ENCODE data around the gene CXCR3.
"Not testable (repeated sequence)": the region's sequence is repeated elsewhere in the genome, so short reads cannot be mapped to it uniquely, and the experiment has no call there.

CXCR3 gene

DNA sequence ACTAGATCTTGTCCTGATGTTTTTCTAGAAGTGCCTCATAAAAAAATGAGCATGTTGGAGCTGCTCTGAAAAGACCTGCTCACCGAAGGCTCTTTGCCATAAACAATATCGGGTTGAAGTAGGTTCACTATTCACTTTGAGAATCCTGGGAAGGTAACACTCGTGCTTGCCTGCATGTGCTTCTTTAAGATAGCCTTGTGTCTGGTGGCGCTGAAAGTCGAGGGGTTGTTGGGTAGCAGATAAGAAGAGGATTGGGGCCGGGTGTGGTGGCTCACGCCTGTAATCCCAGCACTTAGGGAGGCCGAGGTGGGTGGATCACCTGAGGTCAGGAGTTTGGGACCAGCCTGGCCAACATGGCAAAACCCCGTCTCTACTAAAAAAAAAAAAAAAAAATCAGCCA, 6.6 kb downstream of the CXCR3 start:
- not testable (repeated sequence) for DNase-seq (ENCODE audit: low read depth in 3 of 3)

DNA sequence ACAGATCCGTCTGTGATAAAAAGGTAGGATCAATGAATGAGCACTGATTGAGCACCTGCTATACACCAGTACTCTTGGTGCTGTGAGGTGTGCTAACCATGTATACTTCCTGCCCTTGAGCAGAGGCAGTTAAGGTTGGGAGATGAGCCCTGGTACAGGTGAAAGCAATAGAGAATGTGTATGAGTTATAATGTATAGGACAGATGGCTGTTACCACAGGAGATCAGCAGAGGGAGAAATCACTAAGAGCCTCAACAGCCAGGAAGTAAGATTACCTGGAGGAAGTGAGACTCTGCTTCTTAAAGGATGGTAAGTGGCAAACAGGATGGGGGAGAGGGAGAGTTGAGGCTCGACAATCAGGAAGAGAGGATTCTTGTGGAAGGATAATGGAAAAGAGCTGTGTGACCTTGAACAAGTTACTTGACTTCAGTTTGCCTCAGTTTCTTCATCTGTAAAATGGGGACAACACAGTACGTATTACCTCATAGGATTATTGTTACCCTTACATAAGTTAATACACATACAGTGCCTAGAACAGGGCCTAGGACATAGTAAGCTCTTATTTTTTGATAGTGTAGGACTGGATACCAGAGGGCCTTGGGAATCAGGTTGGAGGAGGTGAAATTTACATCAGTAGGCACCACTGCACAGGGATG, 9.1 kb downstream of the CXCR3 start:
- DNase-seq (ENCODE audit: low read depth in 3 of 3), result no peak

DNA sequence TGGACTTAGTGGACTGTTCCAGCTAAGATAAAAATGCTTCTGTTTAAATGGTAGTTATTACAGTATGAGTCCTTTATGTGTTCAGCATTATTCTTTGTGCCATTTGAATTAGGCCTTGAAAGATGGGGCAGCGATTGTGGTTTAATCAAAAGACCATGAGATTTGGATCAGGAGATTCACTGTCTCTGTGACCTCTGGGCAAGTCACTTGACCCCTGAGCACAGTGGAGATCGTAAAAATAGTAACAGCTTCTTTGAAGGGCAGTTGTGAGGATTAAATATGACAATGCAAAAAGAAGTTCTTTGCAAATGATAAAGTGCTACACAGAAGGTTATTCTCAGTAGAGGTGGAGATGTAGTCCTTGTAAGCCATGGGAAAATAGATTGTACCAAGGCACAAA, 10.8 kb downstream of the CXCR3 start:
- DNase-seq (ENCODE audit: low read depth in 3 of 3), result no peak

DNA sequence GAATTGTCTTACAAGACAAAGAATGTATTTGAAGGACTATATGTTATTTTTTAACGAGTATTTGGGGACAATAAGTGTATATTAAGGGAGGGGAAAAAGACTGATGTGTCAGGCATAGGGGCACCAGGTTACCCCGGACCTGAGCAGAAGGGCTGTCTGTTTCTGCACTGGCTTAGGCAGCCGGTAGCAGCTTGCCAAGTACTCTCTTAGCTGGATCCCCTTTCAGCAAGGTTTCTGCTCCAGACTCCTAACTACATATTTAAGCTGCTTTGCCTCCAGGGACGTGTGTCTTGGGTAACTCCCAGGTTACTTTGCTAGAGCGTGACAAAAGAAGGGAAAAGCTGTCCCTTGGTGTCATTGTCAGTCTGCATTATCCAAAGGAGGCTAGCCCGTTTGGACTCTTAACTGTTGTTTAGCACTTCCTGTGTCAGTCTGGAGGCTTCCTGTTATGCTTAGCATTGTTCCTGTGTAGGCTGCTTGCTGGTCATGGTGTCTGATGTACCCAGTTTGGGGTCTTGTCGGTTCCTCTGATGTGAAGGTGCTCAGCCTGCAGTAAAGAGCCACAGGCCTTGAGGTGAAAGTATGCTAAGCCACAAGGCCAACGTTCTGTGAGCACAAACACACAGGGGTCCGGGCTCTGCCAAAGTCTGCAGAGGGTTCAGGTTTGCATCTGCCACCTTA, 11.6 kb downstream of the CXCR3 start:
- DNase-seq (ENCODE audit: low read depth in 3 of 3), result no peak

DNA sequence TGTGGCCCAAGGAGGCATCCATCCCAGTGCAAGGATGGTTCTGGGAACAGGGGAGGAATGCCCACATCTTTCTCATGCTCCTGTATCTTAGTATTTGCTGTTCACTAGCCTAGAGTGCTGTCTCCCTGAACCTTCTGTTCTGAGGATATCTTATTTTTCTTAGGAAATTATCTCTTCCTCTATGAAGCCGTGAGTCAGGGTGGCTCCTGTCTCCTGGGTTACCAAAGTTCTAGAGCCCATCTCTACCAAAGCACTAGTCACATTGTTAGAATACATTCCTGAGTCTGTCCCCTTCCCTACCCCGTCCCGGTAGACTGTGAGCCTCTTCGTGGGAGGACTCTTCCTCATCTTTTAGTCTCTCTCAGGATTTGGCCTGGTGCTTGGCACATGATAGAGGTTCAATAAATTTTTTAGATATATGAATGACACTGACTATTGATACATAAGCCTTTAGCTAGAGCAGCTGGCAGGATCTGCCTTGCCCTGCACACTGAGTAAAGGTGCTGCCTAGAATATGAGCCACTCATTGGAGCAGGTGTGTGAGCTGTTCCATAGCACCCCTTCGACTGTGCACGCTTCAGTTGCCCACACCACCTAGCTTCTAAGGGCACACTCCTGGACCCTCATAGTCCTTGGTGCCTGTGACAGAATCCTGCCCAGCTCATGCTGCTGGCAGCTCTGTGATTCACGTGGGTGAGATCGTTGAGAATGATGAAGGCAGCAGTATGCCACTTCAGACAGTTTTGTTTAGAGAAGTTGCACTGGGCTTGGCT, 13.3 kb downstream of the CXCR3 start:
- no peak for DNase-seq (ENCODE audit: low read depth in 3 of 3)

DNA sequence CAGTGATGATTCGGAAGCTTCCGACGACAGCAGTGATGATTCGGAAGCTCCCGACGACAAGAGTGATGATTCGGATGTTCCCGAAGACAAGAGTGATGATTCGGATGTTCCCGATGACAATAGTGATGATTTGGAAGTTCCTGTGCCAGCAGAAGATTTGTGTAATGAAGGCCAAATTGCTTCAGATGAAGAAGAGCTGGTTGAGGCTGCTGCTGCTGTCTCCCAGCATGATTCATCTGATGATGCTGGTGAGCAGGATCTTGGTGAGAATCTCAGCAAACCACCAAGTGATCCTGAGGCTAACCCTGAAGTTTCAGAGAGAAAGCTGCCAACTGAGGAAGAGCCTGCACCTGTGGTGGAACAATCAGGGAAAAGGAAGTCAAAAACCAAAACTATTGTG, 14.2 kb downstream of the CXCR3 start:
- no peak for DNase-seq (ENCODE audit: low read depth in 3 of 3)

DNA sequence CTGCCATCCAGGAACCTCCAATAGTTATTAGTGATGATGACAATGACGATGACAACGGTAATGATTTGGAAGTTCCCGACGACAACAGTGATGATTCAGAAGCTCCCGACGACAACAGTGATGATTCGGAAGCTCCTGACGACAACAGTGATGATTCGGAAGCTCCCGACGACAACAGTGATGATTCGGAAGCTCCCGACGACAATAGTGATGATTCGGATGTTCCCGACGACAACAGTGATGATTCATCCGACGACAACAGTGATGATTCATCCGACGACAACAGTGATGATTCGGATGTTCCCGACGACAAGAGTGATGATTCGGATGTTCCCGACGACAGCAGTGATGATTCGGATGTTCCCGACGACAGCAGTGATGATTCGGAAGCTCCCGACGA, 14.7 kb downstream of the CXCR3 start:
- DNase-seq (ENCODE audit: low read depth in 3 of 3), result no peak

DNA sequence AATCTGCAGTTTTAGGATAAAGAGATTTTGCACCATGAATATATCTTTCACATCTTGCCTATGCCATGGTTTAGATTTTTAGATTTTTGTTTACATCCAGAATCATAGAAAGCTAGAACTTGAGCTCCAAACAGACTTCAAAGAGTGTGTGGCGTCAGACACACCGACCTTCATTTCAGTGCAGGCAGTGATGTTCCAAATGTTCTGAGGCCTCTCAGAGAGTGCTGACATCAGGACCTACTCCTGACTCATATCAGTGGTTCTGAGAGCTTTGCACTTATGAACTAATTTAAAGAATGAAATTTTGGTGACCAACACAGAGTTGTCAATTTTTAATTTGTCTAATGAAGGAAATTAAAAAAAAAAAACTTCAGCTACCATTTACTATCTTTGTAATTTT, 18.3 kb downstream of the CXCR3 start:
- DNase-seq (ENCODE audit: low read depth in 3 of 3), result no peak

DNA sequence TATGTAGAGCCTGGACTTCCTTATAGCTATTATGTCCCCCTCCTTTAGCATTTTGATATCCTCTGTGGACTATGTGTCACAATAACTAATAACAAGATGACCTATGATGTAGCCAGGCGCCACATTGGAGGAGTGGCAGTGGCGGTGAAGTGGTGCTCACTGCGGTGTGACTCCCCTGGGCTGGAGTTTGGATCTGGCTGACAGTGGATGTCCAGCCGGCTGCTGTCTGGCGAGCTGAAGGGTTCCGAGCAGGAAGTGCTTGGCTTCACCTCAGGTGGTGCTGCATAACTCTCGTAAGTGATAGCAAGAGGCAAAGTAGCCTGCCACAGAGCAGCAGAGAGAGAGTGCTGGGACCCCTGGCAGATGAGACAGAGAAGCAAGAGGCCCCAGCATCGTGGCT, 25.1 kb downstream of the CXCR3 start:
- not testable (repeated sequence) for DNase-seq (ENCODE audit: low read depth in 3 of 3)

DNA sequence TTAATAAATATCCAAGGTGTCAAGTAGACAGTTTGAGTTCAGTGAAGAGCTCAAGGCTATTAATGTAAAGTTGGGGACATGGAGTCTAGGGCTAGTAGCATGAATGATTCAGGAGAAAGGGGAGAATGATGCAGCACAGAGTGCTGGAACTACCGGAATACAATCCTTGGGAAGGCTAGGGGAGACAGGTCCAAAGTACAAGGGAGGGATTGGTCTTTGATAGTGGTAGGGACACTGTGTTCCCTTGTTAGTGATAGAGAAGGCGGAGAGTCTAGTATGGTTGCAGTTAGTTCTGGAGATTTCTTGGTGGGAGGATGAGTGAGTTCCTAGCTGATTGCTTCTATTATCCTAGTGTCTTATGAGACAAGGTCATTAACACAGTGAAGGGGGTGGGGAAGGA, 31.4 kb downstream of the CXCR3 start:
- no peak for DNase-seq (ENCODE audit: low read depth in 3 of 3)

DNA sequence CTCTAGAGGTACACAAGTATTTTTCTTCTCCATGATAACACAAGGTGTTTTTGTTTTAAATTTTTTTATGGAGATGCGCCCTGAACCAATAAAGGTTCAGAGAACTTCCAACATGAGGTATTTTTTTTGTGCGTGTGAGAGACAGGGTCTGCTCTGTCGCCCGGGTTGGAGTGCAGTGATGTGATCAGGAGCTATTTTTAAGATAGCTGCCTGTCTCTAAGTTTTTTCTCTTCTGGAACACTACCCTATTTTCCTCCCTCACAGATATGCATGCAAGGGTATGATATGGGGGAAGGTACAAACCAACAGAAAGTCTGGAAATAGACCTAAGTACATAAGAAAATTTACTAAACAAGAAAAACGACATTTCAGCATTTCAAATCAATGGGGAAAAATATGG, 37.1 kb downstream of the CXCR3 start:
- no peak for DNase-seq (ENCODE audit: low read depth in 3 of 3)

DNA sequence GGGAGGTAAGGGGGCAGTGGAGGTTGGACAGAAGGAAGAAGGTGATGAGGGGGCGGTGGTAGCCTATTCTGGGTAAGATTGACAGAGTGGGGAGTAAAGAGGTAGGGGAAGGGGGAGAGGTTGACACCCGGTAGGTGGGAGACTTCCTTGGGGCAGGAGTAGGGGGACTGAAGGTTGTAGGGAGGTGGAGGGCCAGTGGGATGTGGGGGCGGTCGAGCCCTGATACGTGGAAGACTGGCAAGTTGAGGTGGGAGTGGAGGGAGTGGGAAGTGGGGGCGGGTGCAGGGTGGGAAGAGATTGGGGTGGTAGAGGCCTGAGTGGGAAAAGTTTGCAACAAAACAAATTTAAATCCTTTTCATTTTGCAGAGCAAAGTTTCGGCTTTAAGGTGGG, 38.3 kb downstream of the CXCR3 start:
- DNase-seq (ENCODE audit: low read depth in 3 of 3), result no peak

DNA sequence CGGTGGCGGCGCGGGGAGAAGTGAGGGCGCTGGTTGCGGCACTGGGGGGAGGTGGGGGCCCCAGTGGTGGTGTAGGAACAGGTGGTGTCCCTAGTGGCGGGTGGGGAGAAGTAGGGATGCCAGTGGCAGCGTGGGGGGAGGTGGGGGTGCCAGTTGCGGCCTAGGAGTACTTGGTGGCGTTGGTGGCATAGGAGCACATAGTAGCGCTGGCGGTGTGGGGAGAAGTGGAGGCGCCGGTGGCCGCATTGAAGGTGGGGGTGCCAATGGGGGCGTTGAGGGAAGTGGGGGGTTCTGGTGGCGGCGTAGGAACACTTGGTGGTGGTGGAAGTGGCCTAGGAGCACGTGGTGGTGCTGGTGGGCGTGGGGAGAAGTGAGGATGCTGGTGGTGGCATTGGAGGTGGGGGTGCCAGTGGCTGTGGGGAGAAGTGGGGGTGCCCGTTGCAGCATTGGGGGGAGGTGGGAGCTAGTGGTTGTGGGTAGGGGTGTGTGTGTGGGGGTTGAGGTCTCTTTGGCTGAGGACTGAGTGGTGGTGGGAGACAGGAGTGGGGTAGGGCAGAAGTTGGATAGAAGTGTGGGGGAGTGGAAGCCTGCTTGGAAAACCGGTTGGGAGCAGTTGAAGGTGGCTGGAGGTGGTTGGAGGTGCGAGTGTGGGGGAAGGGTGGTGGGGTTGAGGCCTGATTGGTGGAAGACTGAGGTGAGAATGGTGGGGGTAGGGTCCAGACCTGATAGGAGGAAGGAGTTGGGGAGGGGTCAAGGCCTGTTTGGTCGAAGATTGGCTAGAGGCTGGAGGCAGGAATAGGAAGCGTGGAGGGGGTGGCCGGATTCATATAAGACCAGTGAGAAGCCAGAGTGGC, 38.9 kb downstream of the CXCR3 start:
- DNase-seq (ENCODE audit: low read depth in 3 of 3), result no peak

DNA sequence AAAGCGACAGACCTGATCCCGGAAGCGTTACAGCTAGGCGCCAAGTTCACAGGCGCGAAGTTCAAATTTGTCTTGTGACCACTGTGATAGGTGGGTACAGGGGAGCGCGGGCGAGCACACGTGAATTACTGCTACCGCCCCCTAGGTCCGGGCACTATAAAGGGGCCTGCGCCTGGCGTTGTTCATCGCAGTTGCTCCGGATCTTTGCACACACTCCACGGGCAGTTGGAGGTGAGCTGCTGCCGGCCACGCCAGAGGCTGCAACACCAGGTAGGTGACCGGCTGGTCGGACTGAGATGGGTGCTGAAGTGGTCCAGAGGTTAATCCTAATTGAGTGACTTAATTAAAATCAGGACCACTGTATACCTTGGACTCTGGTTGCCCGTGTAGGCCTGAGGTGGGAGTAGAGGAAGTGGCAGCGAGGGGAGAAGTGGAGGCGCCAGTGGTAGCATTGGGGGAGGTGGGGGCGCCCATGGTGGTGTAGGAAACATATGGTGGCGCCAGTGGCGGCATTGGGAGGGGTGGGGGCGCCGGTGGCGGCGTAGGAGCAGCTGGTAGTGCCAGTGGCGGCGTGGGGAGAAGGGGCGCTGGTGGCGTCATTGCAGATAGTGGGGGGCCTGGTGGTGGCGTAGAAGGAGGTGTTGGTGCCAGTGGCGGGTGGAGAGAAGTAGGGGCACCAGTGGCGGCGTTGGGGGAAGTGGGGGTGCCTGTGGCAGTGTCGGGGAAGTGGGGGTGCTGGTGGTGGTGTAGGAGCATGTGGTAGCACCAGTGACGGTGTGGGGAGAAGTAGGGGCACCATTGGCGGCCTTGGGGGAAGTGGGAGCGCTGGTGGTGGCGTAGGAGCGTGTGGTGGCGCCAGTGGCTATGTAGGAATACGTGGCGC, 39.8 kb downstream of the CXCR3 start, which contains the start of gene GCNA:
GCNA (plus strand) TSS at position 185 of the 883 bp plus-strand sequence. CDS start 2,385 bp downstream, outside the sequence.
- no peak for DNase-seq (ENCODE audit: low read depth in 3 of 3)

DNA sequence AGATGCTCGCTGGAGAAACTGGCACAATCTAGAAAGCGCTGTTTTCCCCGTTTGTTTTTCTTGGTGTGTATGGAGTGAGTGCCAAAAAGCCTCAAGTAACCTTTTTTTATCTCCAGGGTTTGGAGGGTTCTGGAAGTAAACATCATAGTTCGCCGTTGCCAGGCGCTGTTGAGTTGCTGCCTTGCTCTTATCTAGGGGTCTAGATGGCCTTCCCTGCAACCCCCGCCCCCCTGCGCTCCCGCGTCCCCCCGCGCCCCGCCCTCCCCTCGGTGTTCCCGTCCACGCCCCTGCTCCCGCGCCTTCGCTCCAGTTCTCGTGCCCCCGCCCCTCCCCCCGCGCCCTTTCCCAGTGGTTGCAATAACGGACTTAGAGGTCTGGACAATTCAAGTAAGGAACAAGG, 40.6 kb downstream of the CXCR3 start:
- DNase-seq (ENCODE audit: low read depth in 3 of 3), result no peak

DNA sequence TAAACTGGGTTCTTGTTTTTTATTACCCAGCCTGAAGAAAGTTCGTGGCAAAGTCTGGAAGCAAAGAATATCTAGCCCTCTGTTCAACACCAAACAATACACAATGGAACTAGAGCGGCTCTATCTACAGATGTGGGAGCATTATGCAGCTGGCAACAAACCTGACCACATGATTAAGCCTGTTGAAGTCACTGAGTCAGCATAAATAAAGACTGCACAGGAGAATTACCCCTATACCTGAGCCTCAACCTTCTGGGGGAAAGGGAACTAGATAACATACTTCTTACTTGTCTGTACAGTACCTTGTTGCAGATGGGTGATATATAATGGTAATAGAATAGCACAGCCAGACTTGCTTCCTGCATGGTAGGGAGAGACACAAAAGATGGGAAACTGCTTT, 44.7 kb downstream of the CXCR3 start:
- no peak for DNase-seq (ENCODE audit: low read depth in 3 of 3)

DNA sequence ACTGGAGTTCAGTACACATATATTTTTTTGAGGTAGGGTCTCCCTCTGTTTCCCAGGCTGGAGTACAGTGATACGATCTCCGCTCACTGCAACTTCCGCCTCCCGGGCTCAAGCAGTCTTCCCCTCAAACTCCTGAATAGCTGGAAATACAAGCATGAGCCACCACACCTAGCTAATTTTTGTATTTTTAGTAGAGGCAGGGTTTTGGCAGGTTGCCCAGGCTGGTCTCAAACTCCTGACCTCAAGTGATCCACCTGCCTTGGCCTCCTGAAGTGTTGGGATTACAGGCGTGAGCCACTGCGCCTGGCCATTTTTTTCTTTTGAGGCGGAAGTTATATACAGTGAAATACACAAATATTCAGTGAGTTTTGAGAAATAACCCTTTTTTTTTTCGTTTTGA, 46.9 kb downstream of the CXCR3 start:
- not testable (repeated sequence) for DNase-seq (ENCODE audit: low read depth in 3 of 3)
